ENCODE results near the gene DUSP5. TPM values are rescaled to one million over a fixed set of nuclear protein-coding genes. Genes with fewer than 3 reads are reported as not detected.

The DUSP5 gene
- total RNA-seq, 3 donors from 2014 or later: 3.8 to 35.4 (median 26.9) TPM

DNA sequence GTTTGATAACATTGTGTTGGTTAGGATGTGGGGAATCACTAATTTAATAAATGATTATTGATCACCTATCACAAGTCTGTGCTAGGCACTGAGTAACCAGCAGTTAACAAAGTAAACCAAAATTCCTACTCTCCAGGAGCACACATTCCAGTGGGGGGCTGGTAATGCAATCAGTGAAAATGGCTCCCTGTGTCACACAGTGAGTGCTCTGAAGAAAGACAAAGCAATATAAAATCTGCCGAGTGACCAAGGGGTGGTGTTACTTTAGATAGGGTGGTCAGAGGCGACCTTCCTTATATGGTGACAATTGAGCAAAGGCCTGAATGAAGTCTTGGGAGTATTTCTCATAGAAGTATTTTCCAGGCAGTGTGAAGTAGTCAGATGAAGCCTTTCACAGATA is 56.2 kb downstream of the DUSP5 start:
- no peaks in the 10 kb centered on the region for H3K9me3 ChIP-seq
- no peaks in the 10 kb centered on the region for H3K27me3 ChIP-seq
- H3K4me1 ChIP-seq: no peaks in the 10 kb centered on the region
- no peak for DNase-seq (ENCODE audit: low spot score in 2 of 2)
- H3K27ac ChIP-seq: no peak overlapping the region
- no peak overlapping the region for H3K4me3 ChIP-seq
- intact Hi-C loops (cut with DNase I; ENCODE audit: low total_unique reads): no loop called here
- no peaks in the 10 kb centered on the region for H3K36me3 ChIP-seq
- TF ChIP-seq, protein P1, sequence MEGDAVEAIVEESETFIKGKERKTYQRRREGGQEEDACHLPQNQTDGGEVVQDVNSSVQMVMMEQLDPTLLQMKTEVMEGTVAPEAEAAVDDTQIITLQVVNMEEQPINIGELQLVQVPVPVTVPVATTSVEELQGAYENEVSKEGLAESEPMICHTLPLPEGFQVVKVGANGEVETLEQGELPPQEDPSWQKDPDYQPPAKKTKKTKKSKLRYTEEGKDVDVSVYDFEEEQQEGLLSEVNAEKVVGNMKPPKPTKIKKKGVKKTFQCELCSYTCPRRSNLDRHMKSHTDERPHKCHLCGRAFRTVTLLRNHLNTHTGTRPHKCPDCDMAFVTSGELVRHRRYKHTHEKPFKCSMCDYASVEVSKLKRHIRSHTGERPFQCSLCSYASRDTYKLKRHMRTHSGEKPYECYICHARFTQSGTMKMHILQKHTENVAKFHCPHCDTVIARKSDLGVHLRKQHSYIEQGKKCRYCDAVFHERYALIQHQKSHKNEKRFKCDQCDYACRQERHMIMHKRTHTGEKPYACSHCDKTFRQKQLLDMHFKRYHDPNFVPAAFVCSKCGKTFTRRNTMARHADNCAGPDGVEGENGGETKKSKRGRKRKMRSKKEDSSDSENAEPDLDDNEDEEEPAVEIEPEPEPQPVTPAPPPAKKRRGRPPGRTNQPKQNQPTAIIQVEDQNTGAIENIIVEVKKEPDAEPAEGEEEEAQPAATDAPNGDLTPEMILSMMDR (IDR thresholded peaks at IDR 0.05): no peak
- TF ChIP-seq POLR2A (IDR thresholded peaks at IDR 0.05): no peak
- no peak for TF ChIP-seq POLR2AphosphoS5 (IDR thresholded peaks at IDR 0.05)

DNA sequence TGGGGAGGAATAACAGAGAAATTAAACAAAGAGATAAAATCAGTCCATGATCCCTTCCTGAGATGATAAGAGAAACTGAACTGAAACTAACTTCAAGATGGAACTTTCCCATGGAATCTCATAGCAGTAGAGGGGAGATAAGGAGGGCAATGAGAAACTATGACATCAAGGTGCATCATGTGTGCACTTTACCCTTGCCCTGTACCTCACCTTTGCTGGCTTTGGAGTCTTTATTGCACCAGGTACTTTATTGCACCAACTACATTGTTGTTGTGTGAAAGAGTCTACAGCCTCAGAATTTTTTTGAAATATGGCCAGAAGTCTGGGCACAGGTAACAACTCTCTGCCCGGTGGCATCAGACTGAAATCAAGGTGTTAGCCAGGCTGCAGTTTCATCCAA is 58.6 kb downstream of the DUSP5 start:
- H3K27ac ChIP-seq: no peak overlapping the region
- TF ChIP-seq, protein P1 (IDR thresholded peaks at IDR 0.05): no peak
- TF ChIP-seq POLR2A (IDR thresholded peaks at IDR 0.05): no peak
- no peak for TF ChIP-seq POLR2AphosphoS5 (IDR thresholded peaks at IDR 0.05)
- H3K4me3 ChIP-seq: no peak overlapping the region
- no peaks in the 10 kb centered on the region for H3K36me3 ChIP-seq
- H3K9me3 ChIP-seq: no peaks in the 10 kb centered on the region
- DNase-seq (ENCODE audit: low spot score in 2 of 2): no peak
- intact Hi-C loops (cut with DNase I; ENCODE audit: low total_unique reads): no loop called here
- H3K4me1 ChIP-seq: no peaks in the 10 kb centered on the region
- no peaks in the 10 kb centered on the region for H3K27me3 ChIP-seq

DNA sequence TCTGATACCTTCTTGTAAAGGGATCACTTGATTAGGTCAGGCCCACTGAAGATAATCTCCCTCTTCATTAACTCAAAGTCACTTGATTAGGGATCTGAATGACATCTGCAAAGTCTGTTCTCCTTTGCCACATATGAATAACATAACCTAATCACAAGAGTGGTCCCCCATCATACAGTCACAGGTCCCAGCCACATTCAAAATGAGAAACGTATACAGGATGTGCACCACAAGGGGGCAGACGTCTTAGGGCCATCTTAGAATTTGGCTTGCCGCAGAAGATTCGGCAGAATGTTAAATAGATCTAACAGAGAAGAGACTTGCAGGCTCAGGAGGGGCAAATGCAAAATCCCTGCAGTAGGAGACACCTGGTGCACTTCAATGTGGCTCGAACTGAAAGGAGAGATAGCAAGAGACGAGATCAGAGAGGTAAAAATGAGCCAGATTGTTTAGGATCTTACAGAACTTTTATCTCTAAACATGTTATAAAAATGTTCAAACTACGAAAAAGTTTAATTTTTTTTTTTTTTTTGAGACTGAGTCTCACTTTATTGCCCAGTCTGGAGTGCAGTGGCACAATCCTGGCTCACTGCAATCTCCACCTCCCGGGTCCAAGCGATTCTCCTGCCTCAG is 59.4 kb downstream of the DUSP5 start:
- H3K27me3 ChIP-seq: no peaks in the 10 kb centered on the region
- no peak overlapping the region for H3K4me3 ChIP-seq
- H3K36me3 ChIP-seq: no peaks in the 10 kb centered on the region
- no peaks in the 10 kb centered on the region for H3K9me3 ChIP-seq
- intact Hi-C loops (cut with DNase I; ENCODE audit: low total_unique reads): no loop called here
- no peak overlapping the region for H3K27ac ChIP-seq
- no peak for TF ChIP-seq POLR2AphosphoS5 (IDR thresholded peaks at IDR 0.05)
- TF ChIP-seq, protein P1 (IDR thresholded peaks at IDR 0.05): peak in 2 of 3 donors; percentile 15 to 35
- H3K4me1 ChIP-seq: no peaks in the 10 kb centered on the region
- DNase-seq (ENCODE audit: low spot score in 2 of 2): no peak

DNA sequence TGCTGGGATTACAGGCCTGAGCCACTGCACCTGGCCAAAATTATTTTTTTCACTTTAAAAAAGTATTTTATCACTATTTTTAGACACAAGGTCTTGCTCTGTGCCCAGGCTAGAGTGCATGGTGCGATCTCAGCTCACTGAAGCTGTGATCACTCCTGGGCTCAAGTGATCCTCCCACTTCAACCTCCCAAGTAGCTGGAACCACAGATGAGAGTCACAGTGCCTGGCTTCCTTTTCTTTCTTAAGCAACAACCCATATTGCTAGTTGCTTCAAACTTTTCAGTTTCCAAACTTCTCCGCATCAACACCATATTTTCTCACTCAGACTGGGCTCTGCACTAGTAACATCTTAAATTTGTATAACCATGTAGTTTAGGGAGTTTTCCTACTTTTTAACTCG is 60.3 kb downstream of the DUSP5 start:
- H3K27ac ChIP-seq: no peak overlapping the region
- H3K27me3 ChIP-seq: no peaks in the 10 kb centered on the region
- intact Hi-C loops (cut with DNase I; ENCODE audit: low total_unique reads): no loop called here
- no peaks in the 10 kb centered on the region for H3K9me3 ChIP-seq
- no peaks in the 10 kb centered on the region for H3K4me1 ChIP-seq
- DNase-seq (ENCODE audit: low spot score in 2 of 2): no peak
- TF ChIP-seq POLR2AphosphoS5 (IDR thresholded peaks at IDR 0.05) (no peak), POLR2A (IDR thresholded peaks at IDR 0.05) (no peak)
- TF ChIP-seq, protein P1 (IDR thresholded peaks at IDR 0.05): no peak
- no peak overlapping the region for H3K4me3 ChIP-seq
- no peaks in the 10 kb centered on the region for H3K36me3 ChIP-seq

DNA sequence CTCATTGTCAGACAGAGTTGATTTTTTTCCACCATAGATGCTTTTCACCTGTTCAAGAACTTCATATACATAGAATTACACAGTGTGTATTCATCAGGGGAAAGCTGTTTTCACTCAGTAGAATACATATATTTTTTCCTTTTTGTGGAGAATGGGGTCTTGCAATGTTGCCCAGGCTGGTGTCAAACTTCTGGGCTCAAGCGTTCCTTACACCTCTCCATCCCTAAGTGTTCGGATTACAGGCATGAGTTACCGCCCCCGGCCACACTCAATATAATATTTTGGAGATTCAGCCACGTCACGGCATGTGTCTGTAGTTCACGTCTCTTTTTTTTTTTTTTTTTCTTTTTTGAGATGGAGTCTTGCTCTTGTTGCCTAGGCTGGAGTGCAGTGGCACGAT is 62.3 kb downstream of the DUSP5 start:
- Histone ChIP-seq H3K4me3 (no peak overlapping the region), H3K4me1 (no peaks in the 10 kb centered on the region), H3K27ac (no peak overlapping the region), H3K27me3 (no peaks in the 10 kb centered on the region), H3K9me3 (no peaks in the 10 kb centered on the region), H3K36me3 (no peaks in the 10 kb centered on the region)
- intact Hi-C loops (cut with DNase I; ENCODE audit: low total_unique reads): loop anchor here (10.0 kb wide), 1 partner anchor 255 kb away; the partner anchor contains the start of gene SMNDC1
- TF ChIP-seq POLR2AphosphoS5 (IDR thresholded peaks at IDR 0.05) (no peak), POLR2A (IDR thresholded peaks at IDR 0.05) (no peak)
- TF ChIP-seq, protein P1 (IDR thresholded peaks at IDR 0.05): no peak
- no peak for DNase-seq (ENCODE audit: low spot score in 2 of 2)

Other genes with a start within 250 kb of the DUSP5 start
- gene SMNDC1, start 193.0 kb upstream of the DUSP5 start, total RNA-seq: 10 to 100 TPM; 11.5 to 16.0 (median 13.4) TPM
- gene SMC3, start 69.8 kb downstream of the DUSP5 start, total RNA-seq: 10 to 100 TPM; 26.6 to 37.8 (median 37.0) TPM
- 1 to 10 TPM in 2 of 3 donors, under 1 TPM in 1; 0.48 to 3.1 (median 1.6) TPM for gene RBM20, start 146.4 kb downstream of the DUSP5 start, total RNA-seq